OCI-LY3 (cell line): ENCODE data around the gene SLC5A3.
A peak's percentile ranks its signal among the peaks of the same experiment; 100 is the strongest.

Source experiments
- H2AFZ ChIP-seq: fragments of 200-600, 300-600 bp; shearing (Covaris generic); 2 replicates; pipeline ENCODE4 v1.6.0; 2014; ENCODE audit warnings: antibody characterized with exemption, low read depth, low read length
- H3K27ac ChIP-seq: fragments of 200-600, 300-600 bp; sonication (generic); 2 replicates; pipeline ENCODE4 v1.5.1; 2014; ENCODE audit warnings: mild to moderate bottlenecking, low read length, moderate library complexity, mixed read lengths
- H3K27me3 ChIP-seq: fragments of 200-600, 300-600 bp; sonication (generic); 2 replicates; pipeline ENCODE4 v1.6.1; 2014; ENCODE audit warnings: low read depth, low read length, mixed read lengths
- H3K36me3 ChIP-seq: fragments of 200-600, 300-600 bp; sonication (generic); replicated peaks from 2 replicates; pipeline ENCODE3; 2014; ENCODE audit warnings: low read depth, low read length, mixed read lengths
- H3K4me1 ChIP-seq: fragments of 300-600, 200-600 bp; sonication (generic); 2 replicates; pipeline ENCODE4 v1.6.1; 2014; ENCODE audit warnings: low read length, mixed read lengths
- H3K4me2 ChIP-seq: fragments of 200-600, 300-600 bp; sonication (generic); 2 replicates; pipeline ENCODE4 v1.6.1; 2014; ENCODE audit warnings: low read length, mixed read lengths
- H3K4me3 ChIP-seq: fragments of 300-600, 200-600 bp; sonication (generic); 2 replicates; pipeline ENCODE4 v1.5.1; 2014; ENCODE audit warnings: antibody characterized with exemption, mild to moderate bottlenecking, low read length, moderate library complexity
- H3K79me2 ChIP-seq: fragments of 300-600, 200-600 bp; shearing (Covaris generic); 2 replicates; pipeline ENCODE4 v1.6.1; 2014; ENCODE audit warnings: mild to moderate bottlenecking, low read length, mixed read lengths
- H3K9ac ChIP-seq: fragments of 300-600, 200-600 bp; shearing (Covaris generic); 2 replicates; pipeline ENCODE4 v1.6.0; 2014; ENCODE audit warnings: mild to moderate bottlenecking, low read length, moderate library complexity
- H3K9me3 ChIP-seq: fragments of 200-600, 300-600 bp; shearing (Covaris generic); 2 replicates; pipeline ENCODE4 v1.6.1; 2014; ENCODE audit warnings: low read length, mixed read lengths; ENCODE audit not compliant: insufficient read depth
- H4K20me1 ChIP-seq: fragments of 200-600, 300-600 bp; sonication (generic); 2 replicates; pipeline ENCODE4 v1.6.1; 2016; ENCODE audit warnings: low read length, mixed read lengths; ENCODE audit not compliant: insufficient read depth
- CTCF ChIP-seq: fragments of 200-600, 300-600 bp; sonication (generic); IDR thresholded peaks from 2 replicates; pipeline ENCODE4 v1.5.1; 2014; ENCODE audit warnings: antibody characterized with exemption, low read length, low read depth
- EZH2phosphoT487 ChIP-seq: fragments of 200-600 bp; shearing (Covaris generic); IDR thresholded peaks from 2 replicates; pipeline ENCODE4 v1.6.1; 2018; ENCODE audit warnings: antibody characterized with exemption, mixed run types, low read depth

Gene SLC5A3

DNA sequence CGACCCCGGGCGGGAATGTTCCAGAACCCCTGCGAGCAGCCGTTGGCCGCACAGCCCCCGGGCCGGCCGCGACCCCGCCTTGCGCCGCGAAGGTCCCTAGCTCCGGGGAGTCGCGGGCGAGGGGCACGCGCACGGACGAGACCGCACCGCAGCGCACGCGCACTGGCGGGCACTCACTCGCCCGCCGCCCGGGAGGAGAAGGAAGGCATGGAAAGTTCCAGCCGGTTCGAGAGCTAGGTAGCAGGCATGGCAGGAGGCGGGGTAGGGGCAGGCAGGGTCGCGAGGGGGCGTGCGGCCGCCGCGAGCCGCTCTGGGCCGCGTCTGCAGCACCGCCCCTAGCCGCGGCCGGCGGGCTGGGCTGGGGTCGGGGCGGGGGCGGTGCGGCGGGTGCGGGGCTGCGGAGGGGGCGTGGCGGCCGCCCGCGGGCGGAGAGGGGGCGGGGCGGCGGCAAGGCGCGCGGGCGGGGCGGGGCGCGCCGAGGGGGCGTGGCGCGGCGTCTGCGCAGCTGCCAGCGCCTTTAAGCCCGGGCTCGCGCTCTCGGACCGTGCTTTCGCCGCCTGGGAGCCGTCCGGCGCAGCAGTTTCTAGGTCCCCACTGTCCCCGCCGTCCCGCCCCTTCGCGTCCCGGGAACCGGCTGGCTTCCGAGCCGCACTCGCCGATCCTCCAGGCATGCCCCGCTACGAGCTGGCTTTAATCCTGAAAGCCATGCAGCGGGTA is at the start of gene SLC5A3, which contains the start of gene MRPS6:
Gene SLC5A3 (plus strand): TSS at position 547 of the 717 bp plus-strand sequence. CDS start 21,621 bp downstream, outside the sequence.
Gene MRPS6 (plus strand): TSS at position 547 of the 717 bp plus-strand sequence. CDS start 123 bp downstream, at position 670.
- Histone ChIP-seq H4K20me1 (peaks cover 13% of the 10 kb centered on the region), H3K9me3 (no peaks in the 10 kb centered on the region), H3K9ac (peak within 1 kb of the TSS; percentile 89), H3K27me3 (no peaks in the 10 kb centered on the region), H3K79me2 (peaks cover 40% of the 10 kb centered on the region), H3K4me2 (peak within 1 kb of the TSS; percentile 87), H2AFZ (peak within 1 kb of the TSS; percentile 61), H3K4me1 (peaks cover 30% of the 10 kb centered on the region), H3K27ac (peak within 1 kb of the TSS; percentile 62), H3K4me3 (peak within 1 kb of the TSS; percentile 92), H3K36me3 (peaks cover 22% of the 10 kb centered on the region)
- no peak for TF ChIP-seq CTCF
- no peak for TF ChIP-seq EZH2phosphoT487

GRCh38 chr21:34023691-34024373 is 49.5 kb upstream of the SLC5A3 start:
- Histone ChIP-seq H4K20me1 (no peaks in the 10 kb centered on the region), H3K27ac (no peak overlapping the region), H3K79me2 (no peaks in the 10 kb centered on the region), H2AFZ (no peak overlapping the region), H3K9ac (no peak overlapping the region), H3K36me3 (peaks cover 8% of the 10 kb centered on the region), H3K27me3 (no peaks in the 10 kb centered on the region), H3K4me1 (peaks cover 50% of the 10 kb centered on the region), H3K4me3 (no peak overlapping the region), H3K4me2 (no peak overlapping the region), H3K9me3 (peaks cover 11% of the 10 kb centered on the region)
- no peak for TF ChIP-seq EZH2phosphoT487
- TF ChIP-seq CTCF = no peak

DNA sequence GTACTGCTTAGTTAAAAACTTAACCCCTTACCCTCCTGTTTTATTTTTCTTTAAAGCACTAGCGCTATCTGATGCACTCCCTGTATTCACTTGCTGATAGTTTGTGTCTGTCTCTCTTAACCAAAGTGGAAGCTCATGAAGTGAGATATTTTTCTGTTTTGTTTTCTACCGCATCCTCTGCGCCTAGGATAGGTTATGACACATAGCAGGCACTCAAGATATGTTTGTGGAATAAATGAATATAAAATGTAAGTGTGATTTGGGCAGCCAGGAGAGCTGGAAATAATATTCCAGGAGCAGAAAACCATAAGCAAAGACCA is 49.0 kb upstream of the SLC5A3 start:
- no peak overlapping the region for H3K9ac ChIP-seq
- H3K4me3 ChIP-seq = no peak overlapping the region
- H3K4me1 ChIP-seq = peaks cover 45% of the 10 kb centered on the region
- no peak overlapping the region for H2AFZ ChIP-seq
- no peaks in the 10 kb centered on the region for H3K27me3 ChIP-seq
- H4K20me1 ChIP-seq = no peaks in the 10 kb centered on the region
- no peak overlapping the region for H3K27ac ChIP-seq
- H3K4me2 ChIP-seq = no peak overlapping the region
- no peak for TF ChIP-seq CTCF
- TF ChIP-seq EZH2phosphoT487 = no peak
- H3K79me2 ChIP-seq = no peaks in the 10 kb centered on the region
- peaks cover 11% of the 10 kb centered on the region for H3K9me3 ChIP-seq
- H3K36me3 ChIP-seq = peaks cover 8% of the 10 kb centered on the region

DNA sequence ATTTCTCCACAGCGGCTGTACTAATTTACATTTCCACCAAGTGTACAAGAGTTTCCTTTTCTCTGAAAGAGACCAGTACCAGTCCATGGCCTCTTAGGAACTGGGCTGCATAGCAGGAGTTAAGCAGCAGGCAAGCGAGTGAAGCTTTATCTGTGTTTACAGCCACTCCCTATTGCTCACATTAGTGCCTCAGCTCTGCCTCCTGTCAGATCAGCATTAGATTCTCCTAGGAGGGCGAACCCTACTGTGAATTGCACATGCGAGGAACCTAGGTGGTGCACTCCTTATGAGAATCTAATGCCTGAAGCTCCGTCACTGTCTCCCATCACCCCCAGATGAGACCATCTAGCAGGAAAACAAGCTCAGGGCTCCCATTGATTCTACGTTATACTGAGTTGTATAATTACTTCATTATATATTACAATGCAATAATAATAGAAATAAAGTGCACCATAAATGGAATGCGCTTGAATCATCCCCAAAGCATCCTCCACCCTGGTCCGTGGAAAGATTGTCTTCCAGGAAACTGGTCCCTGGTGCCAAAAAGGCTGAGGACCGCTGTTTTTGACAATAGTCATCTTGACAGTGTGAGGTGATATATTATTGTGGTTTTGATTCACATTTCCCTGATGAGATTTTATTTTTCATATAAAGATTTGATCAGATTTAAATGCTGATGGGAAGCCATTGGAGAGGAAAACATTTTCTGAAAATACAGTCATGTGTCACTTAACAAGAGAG is 45.5 kb upstream of the SLC5A3 start:
- Histone ChIP-seq H3K9me3 (no peaks in the 10 kb centered on the region), H3K4me1 (peaks cover 35% of the 10 kb centered on the region), H3K27me3 (no peaks in the 10 kb centered on the region), H3K79me2 (no peaks in the 10 kb centered on the region), H4K20me1 (no peaks in the 10 kb centered on the region), H3K4me2 (no peak overlapping the region), H3K36me3 (no peaks in the 10 kb centered on the region), H3K4me3 (no peak overlapping the region), H3K9ac (no peak overlapping the region), H3K27ac (no peak overlapping the region), H2AFZ (no peak overlapping the region)
- TF ChIP-seq EZH2phosphoT487 = no peak
- TF ChIP-seq CTCF = no peak
